BLaER1 (cell line): ENCODE results near the gene CHST13.

Experiments
- H3K27ac ChIP-seq: shearing (Covaris generic); formaldehyde crosslinking; 2 replicates; pipeline ENCODE4 v1.8.1; 2022
- H3K27me3 ChIP-seq: shearing (Covaris generic); formaldehyde crosslinking; 2 replicates; pipeline ENCODE4 v1.8.1; 2022
- H3K36me3 ChIP-seq: shearing (Covaris generic); formaldehyde crosslinking; 2 replicates; pipeline ENCODE4 v1.8.1; 2022
- H3K4me1 ChIP-seq: shearing (Covaris generic); formaldehyde crosslinking; 2 replicates; pipeline ENCODE4 v1.8.1; 2022
- H3K4me2 ChIP-seq: shearing (Covaris generic); formaldehyde crosslinking; 2 replicates; pipeline ENCODE4 v1.8.1; 2022
- H3K4me3 ChIP-seq: shearing (Covaris generic); formaldehyde crosslinking; 2 replicates; pipeline ENCODE4 v1.8.1; 2022
- H3K9ac ChIP-seq: shearing (Covaris generic); formaldehyde crosslinking; 2 replicates; pipeline ENCODE4 v1.8.1; 2022
- H3K9me3 ChIP-seq: shearing (Covaris generic); formaldehyde crosslinking; 2 replicates; pipeline ENCODE4 v1.8.1; 2022
- H4K20me1 ChIP-seq: shearing (Covaris generic); formaldehyde crosslinking; 2 replicates; pipeline ENCODE4 v1.8.1; 2022
- Cebpa-rat ChIP-seq: shearing (Covaris generic); IDR thresholded peaks from 2 replicates; pipeline ENCODE4 v1.8.1; 2022

CHST13 gene

GRCh38 chr3:126487151-126487771, 36.7 kb upstream of the CHST13 start:
- no peak for TF ChIP-seq Cebpa-rat
- peak overlapping the region; percentile 62 for H3K27ac ChIP-seq
- H3K36me3 ChIP-seq = no peaks in the 10 kb centered on the region
- H3K4me2 ChIP-seq = peak overlapping the region; percentile 83
- no peaks in the 10 kb centered on the region for H3K27me3 ChIP-seq
- no peak overlapping the region for H3K4me3 ChIP-seq
- H4K20me1 ChIP-seq = no peaks in the 10 kb centered on the region
- peak overlapping the region; percentile 56; the same call in 1 of the 2 replicates for H3K9ac ChIP-seq
- H3K9me3 ChIP-seq = no peaks in the 10 kb centered on the region
- peaks cover 68% of the 10 kb centered on the region for H3K4me1 ChIP-seq

- peak overlapping the region; percentile 83 for H3K4me2 ChIP-seq
- H3K4me1 ChIP-seq = peaks cover 78% of the 10 kb centered on the region
- no peaks in the 10 kb centered on the region for H3K36me3 ChIP-seq
- no peaks in the 10 kb centered on the region for H3K27me3 ChIP-seq
- H3K4me3 ChIP-seq = no peak overlapping the region
- peak overlapping the region; percentile 62 for H3K27ac ChIP-seq
- no peaks in the 10 kb centered on the region for H4K20me1 ChIP-seq
- H3K9ac ChIP-seq = peak overlapping the region; percentile 56; the same call in 1 of the 2 replicates
- TF ChIP-seq Cebpa-rat = no peak
- H3K9me3 ChIP-seq = no peaks in the 10 kb centered on the region
Observed at GRCh38 chr3:126488185-126488584, 35.8 kb upstream of the CHST13 start.

- peaks cover 84% of the 10 kb centered on the region for H3K4me1 ChIP-seq
- H3K4me2 ChIP-seq = peak overlapping the region; percentile 83
- H3K36me3 ChIP-seq = no peaks in the 10 kb centered on the region
- no peak overlapping the region for H3K4me3 ChIP-seq
- peak overlapping the region; percentile 56; the same call in 1 of the 2 replicates for H3K9ac ChIP-seq
- no peaks in the 10 kb centered on the region for H3K9me3 ChIP-seq
- H3K27me3 ChIP-seq = no peaks in the 10 kb centered on the region
- no peak for TF ChIP-seq Cebpa-rat
- H4K20me1 ChIP-seq = no peaks in the 10 kb centered on the region
- peak overlapping the region; percentile 62 for H3K27ac ChIP-seq
Observed at GRCh38 chr3:126488886-126489569, 34.9 kb upstream of the CHST13 start.

GRCh38 chr3:126490619-126491018, 33.3 kb upstream of the CHST13 start:
- Histone ChIP-seq H3K4me3 (no peak overlapping the region), H3K4me1 (peaks cover 98% of the 10 kb centered on the region), H3K27ac (0 out of 2 replicates have a peak overlapping the region, but pooled peaks have one; percentile 47), H4K20me1 (no peaks in the 10 kb centered on the region), H3K36me3 (no peaks in the 10 kb centered on the region), H3K9me3 (no peaks in the 10 kb centered on the region), H3K9ac (no peak overlapping the region), H3K4me2 (peak overlapping the region; percentile 75), H3K27me3 (no peaks in the 10 kb centered on the region)
- no peak for TF ChIP-seq Cebpa-rat

- Histone ChIP-seq H4K20me1 (no peaks in the 10 kb centered on the region), H3K36me3 (no peaks in the 10 kb centered on the region), H3K4me2 (peak overlapping the region; percentile 75), H3K27ac (peak overlapping the region; percentile 47; the same call in 1 of the 2 replicates), H3K4me1 (peaks cover 98% of the 10 kb centered on the region), H3K9ac (no peak overlapping the region), H3K9me3 (no peaks in the 10 kb centered on the region), H3K4me3 (no peak overlapping the region), H3K27me3 (no peaks in the 10 kb centered on the region)
- TF ChIP-seq Cebpa-rat = no peak
Observed at GRCh38 chr3:126491221-126492013, 32.5 kb upstream of the CHST13 start.

- peak overlapping the region; percentile 75 for H3K4me2 ChIP-seq
- H3K4me3 ChIP-seq = no peak overlapping the region
- peaks cover 98% of the 10 kb centered on the region for H3K4me1 ChIP-seq
- H4K20me1 ChIP-seq = no peaks in the 10 kb centered on the region
- peak overlapping the region; percentile 61; the same call in 1 of the 2 replicates for H3K27ac ChIP-seq
- H3K9ac ChIP-seq = no peak overlapping the region
- no peak for TF ChIP-seq Cebpa-rat
- H3K27me3 ChIP-seq = no peaks in the 10 kb centered on the region
- H3K9me3 ChIP-seq = no peaks in the 10 kb centered on the region
- no peaks in the 10 kb centered on the region for H3K36me3 ChIP-seq
Observed at GRCh38 chr3:126493051-126493450, 30.9 kb upstream of the CHST13 start.

GRCh38 chr3:126493739-126494138, 30.2 kb upstream of the CHST13 start:
- peak overlapping the region; percentile 47; the same call in 1 of the 2 replicates for H3K27ac ChIP-seq
- no peaks in the 10 kb centered on the region for H3K9me3 ChIP-seq

GRCh38 chr3:126494204-126494969, 29.6 kb upstream of the CHST13 start:
- Histone ChIP-seq H3K4me1 (peaks cover 98% of the 10 kb centered on the region), H3K27ac (peak overlapping the region; percentile 45; the same call in 1 of the 2 replicates), H4K20me1 (no peaks in the 10 kb centered on the region), H3K27me3 (no peaks in the 10 kb centered on the region), H3K4me3 (peak overlapping the region; percentile 37; the same call in 1 of the 2 replicates), H3K36me3 (no peaks in the 10 kb centered on the region), H3K9me3 (no peaks in the 10 kb centered on the region), H3K4me2 (peak overlapping the region; percentile 75), H3K9ac (peak overlapping the region; percentile 50)
- no peak for TF ChIP-seq Cebpa-rat

More at GRCh38 chr3:126493739-126494138, 30.2 kb upstream of the CHST13 start:
- no peaks in the 10 kb centered on the region for H3K27me3 ChIP-seq
- peak overlapping the region; percentile 75 for H3K4me2 ChIP-seq
- no peak for TF ChIP-seq Cebpa-rat
- peaks cover 98% of the 10 kb centered on the region for H3K4me1 ChIP-seq
- H3K4me3 ChIP-seq = no peak overlapping the region
- no peaks in the 10 kb centered on the region for H3K36me3 ChIP-seq
- H3K9ac ChIP-seq = peak overlapping the region; percentile 50; the same call in 1 of the 2 replicates
- H4K20me1 ChIP-seq = no peaks in the 10 kb centered on the region

GRCh38 chr3:126494970-126495230, 29.1 kb upstream of the CHST13 start:
- H3K4me2 ChIP-seq = peak overlapping the region; percentile 75
- no peaks in the 10 kb centered on the region for H3K9me3 ChIP-seq
- no peaks in the 10 kb centered on the region for H3K36me3 ChIP-seq
- H3K9ac ChIP-seq = no peak overlapping the region
- H3K27ac ChIP-seq = 0 out of 2 replicates have a peak overlapping the region, but pooled peaks have one; percentile 45
- H3K4me1 ChIP-seq = peaks cover 98% of the 10 kb centered on the region
- H3K4me3 ChIP-seq = no peak overlapping the region
- no peak for TF ChIP-seq Cebpa-rat
- no peaks in the 10 kb centered on the region for H3K27me3 ChIP-seq
- H4K20me1 ChIP-seq = no peaks in the 10 kb centered on the region
